Keratinocyte (primary cell): ENCODE measurements around the gene SPOP. TPM values are rescaled to one million over a fixed set of nuclear protein-coding genes. Genes with fewer than 3 reads are reported as not detected.

Experiments
- DNase-seq: peaks from one replicate; pipeline ENCODE4 v3.0.0-alpha.2; 2011; ENCODE audit warnings: low read depth, missing footprints, low spot score
- FAIRE-seq: peaks from 2 replicates; lab custom pipeline; 2011; peaks lifted over from hg19 to GRCh38; lab: Jason Lieb, UNC
- H2AFZ ChIP-seq: 2 replicates; pipeline ENCODE4 v1.6.0; 2012; ENCODE audit warnings: low read length, control low read depth, inconsistent platforms; ENCODE audit not compliant: control insufficient read depth
- H3K27ac ChIP-seq: 2 replicates; pipeline ENCODE4 v1.5.1; 2011; ENCODE audit warnings: low read length; ENCODE audit not compliant: control insufficient read depth, insufficient read depth
- H3K27me3 ChIP-seq: 3 replicates; pipeline ENCODE4 v1.6.0; 2011; ENCODE audit warnings: low read length; ENCODE audit not compliant: control insufficient read depth, insufficient read depth; ENCODE audit errors: extremely low read depth
- H3K36me3 ChIP-seq, 2 experiments: 2 replicates in 1 of 2; 3 replicates in 1 of 2; pipeline ENCODE4 v1.5.1; 2011; ENCODE audit warnings: low read length in 2 of 2, mild to moderate bottlenecking in 1 of 2; ENCODE audit not compliant: control insufficient read depth in 2 of 2, insufficient read depth in 2 of 2; ENCODE audit errors: extremely low read depth in 1 of 2
- H3K4me1 ChIP-seq: 3 replicates; pipeline ENCODE4 v1.5.1; 2011; ENCODE audit warnings: low read length; ENCODE audit not compliant: control insufficient read depth, insufficient read depth; ENCODE audit errors: extremely low read depth
- H3K4me2 ChIP-seq: 3 replicates; pipeline ENCODE4 v1.6.0; 2011; ENCODE audit warnings: low read depth, low read length; ENCODE audit not compliant: control insufficient read depth, insufficient read depth; ENCODE audit errors: extremely low read depth
- H3K4me3 ChIP-seq, 3 experiments: fragments of 200-600 bp in 1 of 3; sonication (generic) in 1 of 3; 2 replicates in 2 of 3; 3 replicates in 1 of 3; pipeline ENCODE4 v1.5.1; 2011 to 2016; ENCODE audit warnings: low read length in 3 of 3, mild to moderate bottlenecking in 3 of 3, control low read depth in 2 of 3, inconsistent platforms in 1 of 3, low read depth in 1 of 3, mixed read lengths in 1 of 3, mixed run types in 1 of 3, moderate library complexity in 1 of 3; ENCODE audit not compliant: control insufficient read depth in 2 of 3, insufficient read depth in 2 of 3; ENCODE audit errors: extremely low read depth in 1 of 3
- H3K79me2 ChIP-seq: 2 replicates; pipeline ENCODE4 v1.6.0; 2012; ENCODE audit warnings: low read length; ENCODE audit not compliant: control insufficient read depth, insufficient read depth
- H3K9ac ChIP-seq: 3 replicates; pipeline ENCODE4 v1.6.0; 2011; ENCODE audit warnings: low read length; ENCODE audit not compliant: control insufficient read depth, insufficient read depth; ENCODE audit errors: extremely low read depth
- H3K9me1 ChIP-seq: 3 replicates; pipeline ENCODE4 v1.6.0; 2011; ENCODE audit warnings: low read length; ENCODE audit not compliant: control insufficient read depth, insufficient read depth; ENCODE audit errors: extremely low read depth
- H3K9me3 ChIP-seq: 2 replicates; pipeline ENCODE4 v1.5.1; 2012; ENCODE audit warnings: low read depth, low read length; ENCODE audit not compliant: control insufficient read depth
- H4K20me1 ChIP-seq: 3 replicates; pipeline ENCODE4 v1.6.0; 2011; ENCODE audit warnings: low read length; ENCODE audit not compliant: control insufficient read depth, insufficient read depth; ENCODE audit errors: extremely low read depth
- CTCF ChIP-seq, 3 experiments: IDR thresholded peaks in 1 of 3; conservative IDR thresholded peaks in 1 of 3; optimal IDR thresholded peaks in 1 of 3; 2 replicates in 2 of 3; 3 replicates in 1 of 3; pipeline versions ENCODE3 to v1.5.1; 2011; ENCODE audit warnings: low read length in 3 of 3, mild to moderate bottlenecking in 3 of 3, moderate library complexity in 2 of 3, control low read depth in 1 of 3, inconsistent platforms in 1 of 3; ENCODE audit not compliant: insufficient read depth in 2 of 3; ENCODE audit errors: extremely low read depth in 1 of 3
- EZH2 ChIP-seq: IDR thresholded peaks from one replicate; pipeline ENCODE4 v1.6.1; 2012; ENCODE audit warnings: inconsistent platforms, mild to moderate bottlenecking, low read length, moderate library complexity
- dilution Hi-C: fragments of 300-500 bp; cut with MboI; formaldehyde crosslinking; loops from one replicate; pipeline ENCODE4 v1.7.0; 2020; ENCODE audit warnings: low sequenced_read_pairs; ENCODE audit not compliant: extremely low pct_ligation_motif_present
- polyA plus RNA-seq, 5 experiments: library from polyadenylated mRNA; depleted of rRNA in 3 of 5; stranded (reverse) in 3 of 5; stranded (forward) in 1 of 5; unstranded in 1 of 5; fragments of >200 nt; gene quantifications; 1 replicate in 1 of 5; 2 replicates in 3 of 5; 3 replicates in 1 of 5; pipeline versions ENCODE4 v1.2.1 to v1.2.3, GENCODE V29; 2011 to 2012; ENCODE audit warnings: missing spikeins in 2 of 5, low read depth in 1 of 5, low replicate concordance in 1 of 5

Gene SPOP
- polyA plus RNA-seq, 1 donor (not counting 4 experiments of a cell fraction or from before 2014, with no cell fraction given), result 27.5 TPM

GRCh38 chr17:49700960-49701359, 23.1 kb upstream of the SPOP start:
- Histone ChIP-seq H3K4me2 (no peak overlapping the region), H4K20me1 (no peaks in the 10 kb centered on the region), H3K79me2 (peaks cover 4% of the 10 kb centered on the region), H3K36me3 (peaks cover 37 to 41% of the 10 kb centered on the region in 2 experiments), H3K27ac (no peak overlapping the region), H3K9ac (no peak overlapping the region), H3K9me1 (no peaks in the 10 kb centered on the region), H2AFZ (no peak overlapping the region), H3K4me3 (no peak overlapping the region), H3K9me3 (no peaks in the 10 kb centered on the region), H3K27me3 (no peaks in the 10 kb centered on the region), H3K4me1 (no peaks in the 10 kb centered on the region)
- no peak for TF ChIP-seq CTCF (optimal IDR thresholded peaks at IDR 0.05 in 1 of 3, IDR thresholded peaks at IDR 0.05 in 1 of 3, conservative IDR thresholded peaks at IDR 0.05 in 1 of 3; ENCODE audit: extremely low read depth in 1 of 3, insufficient read depth in 2 of 3, low read length in 3 of 3)
- no peak for TF ChIP-seq EZH2
- no peak for FAIRE-seq
- dilution Hi-C loops, result no loop called here
- no peak for DNase-seq

GRCh38 chr17:49699966-49700575, 22.2 kb upstream of the SPOP start:
- no peaks in the 10 kb centered on the region for H3K9me3 ChIP-seq
- FAIRE-seq (no peak), DNase-seq (no peak)
- peaks cover 31 to 35% of the 10 kb centered on the region in 2 experiments for H3K36me3 ChIP-seq
- H3K4me3 ChIP-seq, result no peak overlapping the region
- H3K27me3 ChIP-seq, result no peaks in the 10 kb centered on the region
- dilution Hi-C loops, result no loop called here
- no peaks in the 10 kb centered on the region for H3K4me1 ChIP-seq
- H3K4me2 ChIP-seq, result no peak overlapping the region
- no peak overlapping the region for H3K27ac ChIP-seq
- H3K79me2 ChIP-seq, result no peaks in the 10 kb centered on the region
- no peak overlapping the region for H2AFZ ChIP-seq
- no peak overlapping the region for H3K9ac ChIP-seq
- no peaks in the 10 kb centered on the region for H3K9me1 ChIP-seq
- no peaks in the 10 kb centered on the region for H4K20me1 ChIP-seq
- no peak for TF ChIP-seq CTCF (optimal IDR thresholded peaks at IDR 0.05 in 1 of 3, IDR thresholded peaks at IDR 0.05 in 1 of 3, conservative IDR thresholded peaks at IDR 0.05 in 1 of 3; ENCODE audit: extremely low read depth in 1 of 3, insufficient read depth in 2 of 3, low read length in 3 of 3)
- no peak for TF ChIP-seq EZH2
